HEK293 (cell line): ENCODE results near the gene CDC34.

Experiments used
- CTCF ChIP-seq: fragments of 450-650 bp; formaldehyde crosslinking; IDR thresholded peaks from 2 replicates; pipeline ENCODE4 v1.5.1; 2016; ENCODE audit warnings: missing biosample characterization, missing genetic modification characterization
- SETDB1 ChIP-seq: IDR thresholded peaks from one replicate; pipeline ENCODE4 v1.6.1; 2017; ENCODE audit warnings: mild to moderate bottlenecking, low read length, moderate library complexity, mixed read lengths; ENCODE audit not compliant: insufficient read length
- ZNF18 ChIP-seq: fragments of 450-650 bp; formaldehyde crosslinking; IDR thresholded peaks from 2 replicates; pipeline ENCODE4 v1.5.1; 2016; ENCODE audit warnings: missing biosample characterization, missing genetic modification characterization
- ZNF24 ChIP-seq: fragments of 450-650 bp; formaldehyde crosslinking; IDR thresholded peaks from 2 replicates; pipeline ENCODE4 v1.5.1; 2016; ENCODE audit warnings: missing biosample characterization, missing genetic modification characterization
- ZNF324 ChIP-seq: fragments of 450-650 bp; formaldehyde crosslinking; IDR thresholded peaks from 2 replicates; pipeline ENCODE4 v1.5.1; 2016; ENCODE audit warnings: missing biosample characterization, missing genetic modification characterization
- ZNF362 ChIP-seq: fragments of 450-650 bp; formaldehyde crosslinking; IDR thresholded peaks from 2 replicates; pipeline ENCODE4 v1.5.1; 2016; ENCODE audit warnings: missing biosample characterization, missing genetic modification characterization
- ZNF558 ChIP-seq: fragments of 450-650 bp; formaldehyde crosslinking; IDR thresholded peaks from 2 replicates; pipeline ENCODE4 v1.5.1; 2016; ENCODE audit warnings: missing biosample characterization, missing genetic modification characterization

- peak; percentile 27; the same call in 1 of the 2 replicates for TF ChIP-seq CTCF
- TF ChIP-seq ZNF24 (tag by site-specific recombination), result no peak
- TF ChIP-seq SETDB1, result no peak
- no peak for TF ChIP-seq ZNF324 (tag by site-specific recombination)
- no peak for TF ChIP-seq ZNF558 (tag by site-specific recombination)
- no peak for TF ChIP-seq ZNF362 (tag by site-specific recombination)
- TF ChIP-seq ZNF18 (tag by site-specific recombination), result no peak
Observed at GRCh38 chr19:531009-531752, 379 bp upstream of the CDC34 start.
